ENCODE data around the gene ASPM.
A peak's percentile ranks its signal among the peaks of the same experiment; 100 is the strongest.
"Not testable (repeated sequence)": the region's sequence is repeated elsewhere in the genome, so short reads cannot be mapped to it uniquely, and the experiment has no call there.

The ASPM gene

GRCh38 chr1:197067457-197067818 lies 79.0 kb downstream of the ASPM start:
- no peak for FAIRE-seq

GRCh38 chr1:197066719-197067456 lies 79.6 kb downstream of the ASPM start, which contains the start of gene F13B:
F13B (minus strand) TSS chr1:197067260; CDS start chr1:197067223, 37 bp downstream.
- peak; percentile 42 for FAIRE-seq

GRCh38 chr1:197066277-197066676 lies 80.2 kb downstream of the ASPM start:
- FAIRE-seq: no peak

- no peak for FAIRE-seq
These were observed 80.9 kb downstream of the ASPM start for GRCh38 chr1:197065559-197065958.

- FAIRE-seq: no peak
These were observed 83.3 kb downstream of the ASPM start for GRCh38 chr1:197063212-197063611.

- FAIRE-seq: no peak
These were observed 83.8 kb downstream of the ASPM start for GRCh38 chr1:197062692-197063091.

GRCh38 chr1:197049100-197049499 lies 97.4 kb downstream of the ASPM start:
- FAIRE-seq: peak; percentile 17

- FAIRE-seq: no peak
These were observed 103.7 kb downstream of the ASPM start for GRCh38 chr1:197042676-197043341.

GRCh38 chr1:197041486-197042353 lies 104.7 kb downstream of the ASPM start:
- no peak for FAIRE-seq

- FAIRE-seq: no peak
These were observed 109.6 kb downstream of the ASPM start for GRCh38 chr1:197036861-197037260.

GRCh38 chr1:197034631-197035339 lies 111.7 kb downstream of the ASPM start:
- not testable (repeated sequence) for FAIRE-seq
